Measurements from ENCODE around the gene PRKCE.

PRKCE gene

DNA sequence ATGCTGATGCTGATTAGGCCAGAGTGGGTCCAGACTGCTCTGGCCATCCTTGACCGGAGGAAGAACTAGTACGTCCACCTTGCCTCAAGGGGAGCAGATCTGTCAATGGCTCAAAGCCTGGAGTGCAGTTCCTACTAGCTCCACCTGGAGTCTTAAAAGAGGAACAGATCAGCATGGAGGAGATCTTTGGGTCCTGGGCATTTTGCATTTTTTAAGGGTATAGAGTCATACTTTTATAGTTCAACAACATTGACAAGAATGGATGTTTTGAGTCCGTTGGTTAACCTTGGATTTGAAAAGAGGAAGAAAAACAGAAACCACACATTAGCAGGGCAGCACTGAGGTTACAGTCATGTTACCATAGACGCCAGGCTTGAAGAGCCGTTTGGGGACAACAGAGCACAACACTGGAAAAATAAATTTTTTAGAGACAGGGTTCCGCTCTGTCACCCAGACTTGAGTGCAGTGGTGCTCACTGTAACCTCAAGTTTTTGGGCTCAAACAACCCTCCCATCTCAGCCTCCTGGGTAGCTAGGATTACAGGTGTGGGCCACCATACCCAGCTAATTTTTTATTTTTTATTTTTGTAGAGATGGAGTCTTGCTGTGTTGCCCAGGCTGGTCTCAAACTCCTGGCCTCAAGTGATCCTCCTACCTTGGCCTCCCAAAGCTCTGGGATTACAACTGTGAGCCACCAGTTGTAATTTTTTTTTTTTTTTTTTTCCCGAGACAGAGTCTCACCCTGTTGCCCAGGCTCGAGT lies 78.5 kb downstream of the PRKCE start:
- no peak for DNase-seq

DNA sequence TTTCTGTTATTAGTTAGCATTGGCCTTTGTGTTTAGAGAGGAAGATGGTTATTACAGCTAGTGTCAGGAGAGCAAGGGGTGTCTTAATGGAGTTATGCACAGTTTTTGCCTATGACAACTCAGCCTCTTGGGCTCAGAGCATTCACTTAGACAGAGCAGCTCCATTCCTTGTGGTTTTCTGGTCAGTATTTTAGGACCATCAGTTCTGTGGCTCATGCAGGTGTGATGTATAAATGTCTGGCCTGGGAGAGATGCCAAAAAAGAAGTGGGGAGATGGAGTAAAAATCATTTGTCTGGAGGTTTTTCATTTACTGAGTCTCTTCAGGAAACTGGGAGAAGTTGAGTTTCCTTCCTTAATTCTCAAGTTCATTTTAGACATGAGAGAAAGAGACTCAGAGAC lies 79.7 kb downstream of the PRKCE start:
- no peak for DNase-seq

DNA sequence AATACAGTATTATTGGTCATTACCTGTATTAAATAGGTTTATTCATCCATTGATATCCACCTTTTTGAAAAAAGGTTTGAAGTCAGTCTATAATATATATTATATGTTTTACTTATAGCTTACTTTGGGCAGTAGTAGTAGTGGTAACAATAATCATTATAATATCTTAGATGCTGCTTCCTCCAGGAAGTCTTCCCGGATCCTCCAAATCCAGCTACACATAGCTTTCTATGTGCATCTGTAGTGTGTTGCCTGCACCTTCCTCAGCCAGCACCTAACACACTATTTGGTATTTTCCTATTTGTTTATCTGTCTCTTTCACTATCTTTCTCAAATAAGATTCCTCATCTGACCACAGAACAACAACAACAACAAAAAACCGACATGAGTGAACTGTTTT lies 81.0 kb downstream of the PRKCE start:
- DNase-seq = no peak

DNA sequence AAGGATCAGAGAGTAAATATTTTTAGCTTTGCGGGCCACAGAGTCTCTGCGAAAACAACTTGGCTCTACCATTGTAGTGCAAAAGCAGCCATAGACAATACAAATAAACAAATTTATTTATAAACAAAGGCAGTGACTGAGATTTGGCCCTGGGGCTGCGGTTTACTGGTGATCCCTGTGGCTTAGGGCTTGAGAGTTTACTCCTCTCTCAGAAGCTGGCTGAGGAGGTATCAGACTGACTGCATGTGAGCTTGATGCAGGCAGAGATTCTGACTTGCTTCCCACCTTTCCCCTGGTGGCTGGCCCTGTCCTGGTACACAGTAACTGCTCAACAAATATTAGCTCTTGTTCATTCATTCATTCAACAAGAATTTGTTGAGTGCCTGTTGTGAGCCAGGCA lies 81.5 kb downstream of the PRKCE start:
- DNase-seq = no peak

DNA sequence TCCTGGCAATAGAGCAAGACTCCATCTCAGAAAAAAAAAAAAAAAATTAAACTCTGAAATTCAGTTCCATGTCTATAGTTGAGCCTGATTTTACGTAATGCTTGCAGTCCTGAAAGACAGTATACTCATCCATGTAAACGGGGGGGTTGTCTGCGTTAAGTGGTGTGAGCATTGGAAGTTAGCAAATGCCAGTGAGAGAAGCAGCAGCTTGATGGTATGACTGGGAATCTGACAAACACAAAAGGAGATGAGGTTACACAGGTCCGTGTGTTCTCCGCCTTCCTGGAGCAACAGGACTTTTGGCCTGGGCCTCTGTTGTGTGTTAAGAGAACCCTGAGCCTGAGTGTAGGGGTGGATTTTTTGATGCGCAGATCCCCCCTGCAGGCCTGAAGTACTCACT lies 82.9 kb downstream of the PRKCE start:
- DNase-seq = no peak

DNA sequence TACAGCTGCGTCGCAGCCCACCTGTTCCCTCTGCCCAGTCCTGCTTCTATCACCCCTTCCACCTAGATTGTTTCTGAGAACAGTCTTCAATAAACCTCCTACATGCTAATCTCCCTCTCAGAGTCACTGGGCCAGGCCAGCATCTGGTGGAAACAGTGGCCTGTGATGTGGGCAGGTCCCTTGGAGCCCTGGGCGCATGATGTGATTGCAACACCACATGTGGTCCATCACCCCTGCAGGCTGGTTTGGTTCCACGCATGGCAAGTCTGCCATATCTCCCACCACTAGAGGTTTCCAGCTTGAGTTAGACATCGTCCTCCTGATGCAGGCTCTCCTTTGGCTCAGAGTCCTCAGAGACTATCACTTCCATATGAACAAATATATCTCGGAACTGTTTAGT lies 83.5 kb downstream of the PRKCE start:
- no peak for DNase-seq

DNA sequence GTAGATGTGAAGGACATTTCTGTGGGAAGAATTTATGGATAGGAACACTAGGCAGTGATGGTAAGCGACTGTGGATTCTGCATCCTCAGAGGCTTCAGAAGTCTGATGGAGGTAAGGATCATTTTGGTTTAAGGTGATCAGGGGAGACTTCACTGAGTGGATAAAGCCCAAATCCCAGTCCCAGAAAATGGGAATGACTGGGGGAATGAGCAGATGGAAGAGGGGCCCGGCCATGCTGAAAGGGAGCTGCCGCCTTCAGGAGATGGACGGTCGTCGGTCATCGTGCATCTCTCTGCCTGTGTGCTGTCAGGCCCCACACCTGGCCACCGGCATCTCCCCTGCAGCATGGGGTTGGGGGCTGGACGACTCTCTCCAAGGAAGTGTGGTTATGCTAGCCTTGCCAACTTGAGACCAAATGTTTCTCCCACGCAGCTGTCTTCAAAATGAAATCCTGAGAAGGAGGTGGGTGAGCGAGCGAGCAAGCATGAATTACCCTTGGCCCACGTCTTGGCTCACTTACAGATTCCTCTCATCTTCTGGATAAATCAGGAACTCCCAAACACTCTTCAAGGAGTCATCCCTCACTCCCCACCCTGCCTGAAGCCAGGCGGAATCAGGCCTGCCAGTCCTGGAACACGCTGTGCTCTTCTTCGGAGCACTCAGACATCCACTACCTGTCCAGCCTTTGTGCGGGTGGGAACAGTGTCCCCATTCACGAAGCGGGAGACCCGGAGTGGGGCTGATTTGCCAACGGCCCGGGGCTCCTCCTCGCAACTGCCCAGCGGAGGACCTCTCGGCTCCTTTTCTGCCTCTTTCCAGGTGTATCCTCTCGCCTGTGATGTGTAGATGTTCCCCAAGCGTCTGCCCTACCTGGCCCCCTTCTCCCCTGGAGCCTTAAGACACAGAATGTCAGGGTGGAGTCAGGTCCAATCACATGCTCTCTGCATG lies 85.6 kb downstream of the PRKCE start:
- DNase-seq = no peak

DNA sequence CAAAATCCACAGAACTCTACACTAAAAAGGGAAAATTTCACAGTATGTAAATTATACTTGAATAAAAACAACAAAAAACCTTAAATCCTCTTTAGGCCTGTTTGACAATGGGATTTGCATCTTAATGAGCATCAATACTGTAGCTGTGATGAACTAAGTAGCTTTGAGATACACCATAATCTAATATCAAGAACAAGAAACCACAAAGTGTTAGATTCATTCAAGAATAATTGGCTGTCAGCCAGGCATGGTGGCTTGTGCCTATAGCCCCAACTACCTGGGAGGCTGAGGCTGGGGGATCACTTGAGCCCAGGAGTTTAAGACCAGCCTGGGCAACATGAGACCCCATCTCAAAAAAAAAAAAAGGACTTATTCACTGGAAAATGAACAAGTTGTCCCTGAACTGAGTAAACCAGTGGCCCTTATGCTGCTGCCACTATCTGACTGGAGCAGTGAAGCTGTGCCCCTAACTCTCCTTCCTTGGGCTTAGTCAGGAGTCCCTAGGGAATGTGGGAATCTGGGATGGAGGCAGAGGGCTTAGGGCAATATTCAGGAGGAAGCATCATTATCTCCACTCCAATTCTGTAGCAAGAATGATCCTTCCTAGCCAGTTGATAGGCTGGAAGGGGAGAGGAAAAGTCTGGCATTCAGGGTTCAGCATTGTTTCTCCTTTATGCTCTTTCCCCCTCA lies 88.5 kb downstream of the PRKCE start:
- DNase-seq = no peak

DNA sequence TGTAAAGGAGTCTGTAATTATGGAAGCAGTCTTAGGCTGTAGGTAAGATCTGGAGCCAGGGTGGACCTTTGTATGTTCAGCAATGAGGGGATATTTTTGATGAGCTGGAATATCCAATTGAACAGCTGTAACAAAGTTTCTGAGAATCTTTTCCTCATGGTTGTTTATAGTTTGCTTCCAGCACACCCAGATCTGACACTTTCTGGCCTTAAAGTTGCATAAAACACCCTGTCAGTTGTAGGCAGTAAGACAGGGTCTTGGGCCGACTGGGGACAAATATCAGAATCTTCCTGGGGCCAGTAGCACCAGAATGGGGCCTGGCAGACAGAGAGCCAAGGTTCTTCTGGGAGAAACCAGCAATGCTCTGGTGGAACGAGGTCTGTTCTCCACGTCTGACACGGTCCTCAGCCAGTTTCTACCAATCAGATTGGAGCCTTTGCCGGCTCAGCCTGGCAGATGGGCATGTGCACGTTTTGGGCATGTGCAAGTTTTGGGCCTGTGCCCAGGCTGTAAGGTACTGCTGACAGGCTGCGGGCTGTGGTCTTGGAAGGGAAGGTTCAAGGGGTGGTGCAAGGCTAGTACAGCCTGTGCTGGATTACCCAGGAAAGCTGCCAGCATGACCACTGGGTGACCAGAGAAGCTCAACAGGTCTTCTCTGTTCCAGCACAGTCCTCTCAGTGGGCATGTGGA lies 89.8 kb downstream of the PRKCE start:
- DNase-seq = no peak

DNA sequence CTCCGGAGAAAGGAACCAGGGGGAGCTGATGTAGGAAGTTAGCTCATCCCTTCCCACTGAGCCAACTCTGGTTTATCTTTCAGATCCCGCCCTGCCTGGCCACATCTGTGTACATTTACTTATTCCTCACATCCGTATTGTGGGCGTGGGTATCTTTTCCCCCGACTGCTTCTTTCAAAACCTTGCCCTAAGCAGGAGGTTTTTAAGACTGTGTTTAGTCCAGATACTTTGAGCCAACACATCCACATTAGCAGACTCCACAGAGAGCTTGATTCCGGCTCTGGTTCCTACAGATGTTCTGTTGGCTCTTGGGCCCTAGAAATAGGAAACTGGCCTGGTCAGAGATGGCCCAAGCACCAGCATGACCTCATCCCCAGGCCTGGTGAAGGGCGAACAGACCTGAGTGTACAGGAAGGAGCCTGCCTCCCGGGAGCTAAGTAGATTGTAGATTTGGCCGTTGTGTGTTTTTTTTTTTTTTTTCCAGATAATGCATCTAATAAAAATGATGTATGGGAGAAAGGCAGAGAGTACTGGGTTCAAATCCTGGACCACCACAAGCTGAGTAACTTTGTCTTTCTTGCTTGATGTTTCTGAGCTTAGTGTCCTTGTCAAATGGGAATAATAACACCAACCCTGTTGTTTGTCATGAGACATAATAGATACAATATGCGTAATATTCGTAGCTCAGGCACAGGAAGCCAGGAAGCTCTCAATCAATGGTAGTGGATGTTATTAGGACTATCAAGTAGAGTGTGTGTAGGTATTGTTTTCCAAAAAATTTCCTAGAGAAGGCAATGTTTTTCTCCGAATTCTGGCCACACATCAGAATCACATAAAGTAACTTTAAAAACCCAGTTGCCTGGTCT lies 92.3 kb downstream of the PRKCE start:
- DNase-seq = no peak

DNA sequence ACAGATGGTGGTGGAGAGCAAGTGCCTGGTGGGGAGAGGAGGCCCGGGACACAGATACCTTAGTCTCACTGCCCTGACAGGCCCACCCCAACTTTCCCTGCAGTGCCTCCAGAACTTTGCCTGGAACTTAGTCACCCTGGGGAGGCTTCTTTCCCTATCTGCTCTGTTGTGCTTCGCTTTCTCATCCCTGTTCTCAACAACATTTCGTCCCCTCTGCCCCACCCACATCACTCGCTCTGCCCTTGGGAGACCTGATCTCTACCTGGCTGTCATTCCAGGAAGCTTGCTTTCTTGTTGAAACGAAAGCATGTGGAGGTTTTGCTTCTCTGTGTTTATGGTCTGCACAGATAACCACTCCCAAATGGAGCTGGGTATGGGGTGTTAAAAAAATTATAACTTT lies 93.8 kb downstream of the PRKCE start:
- no peak for DNase-seq

DNA sequence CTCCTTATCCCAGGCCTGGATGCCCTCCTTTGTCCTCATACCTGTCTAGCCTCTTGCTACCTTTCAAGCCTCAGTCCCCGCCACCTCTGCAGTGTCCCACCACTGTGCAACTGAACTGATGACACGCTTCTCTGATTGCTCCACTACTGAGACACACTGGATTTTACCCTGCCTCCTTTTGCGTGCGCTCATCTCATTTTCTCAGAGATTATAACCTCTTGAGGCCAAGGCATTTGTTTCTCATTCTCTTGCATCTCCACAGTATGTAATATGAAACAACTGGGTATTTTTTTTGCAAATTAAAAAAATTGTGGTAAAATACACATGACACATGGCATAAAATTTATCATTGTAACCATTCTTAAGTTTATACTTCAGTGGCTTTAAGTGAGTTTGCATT lies 95.4 kb downstream of the PRKCE start:
- DNase-seq = no peak

DNA sequence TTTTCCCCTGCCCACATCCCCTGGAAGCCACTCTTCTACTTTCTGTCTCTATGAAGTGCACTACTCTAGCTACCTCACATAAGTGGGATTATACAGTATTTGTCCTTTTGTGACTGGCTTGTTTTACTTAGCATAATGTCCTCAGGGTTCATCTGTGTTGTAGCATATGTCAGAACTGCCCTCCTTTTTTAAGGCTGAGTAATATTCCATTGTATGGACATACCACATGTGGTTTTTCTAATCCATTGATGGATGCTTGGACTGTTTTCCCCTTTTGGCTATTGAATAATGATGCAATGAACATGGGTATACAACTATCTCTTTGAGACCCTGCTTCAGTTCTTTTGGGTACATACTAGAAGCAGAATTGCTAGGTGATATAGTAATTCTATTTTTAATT lies 95.9 kb downstream of the PRKCE start:
- DNase-seq = no peak

DNA sequence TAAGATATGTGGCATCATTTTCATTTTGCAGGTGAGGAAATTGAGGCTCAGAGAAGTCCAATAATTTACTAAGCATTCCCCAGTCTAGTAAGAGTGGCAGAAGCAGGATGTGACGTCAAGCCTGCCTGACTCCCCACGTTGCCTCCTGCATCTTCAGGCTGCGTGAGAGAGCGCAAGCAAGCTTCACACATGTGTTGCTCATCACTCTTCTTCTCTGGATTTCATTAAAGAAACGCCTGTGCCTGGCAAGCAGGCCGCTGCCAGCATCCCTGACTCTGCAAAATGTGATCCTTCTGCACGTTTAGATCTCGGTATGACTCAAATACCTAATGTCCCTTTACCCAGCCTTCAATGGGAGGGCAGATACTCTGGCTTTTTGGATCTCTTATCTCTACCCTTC lies 96.8 kb downstream of the PRKCE start:
- DNase-seq = no peak

DNA sequence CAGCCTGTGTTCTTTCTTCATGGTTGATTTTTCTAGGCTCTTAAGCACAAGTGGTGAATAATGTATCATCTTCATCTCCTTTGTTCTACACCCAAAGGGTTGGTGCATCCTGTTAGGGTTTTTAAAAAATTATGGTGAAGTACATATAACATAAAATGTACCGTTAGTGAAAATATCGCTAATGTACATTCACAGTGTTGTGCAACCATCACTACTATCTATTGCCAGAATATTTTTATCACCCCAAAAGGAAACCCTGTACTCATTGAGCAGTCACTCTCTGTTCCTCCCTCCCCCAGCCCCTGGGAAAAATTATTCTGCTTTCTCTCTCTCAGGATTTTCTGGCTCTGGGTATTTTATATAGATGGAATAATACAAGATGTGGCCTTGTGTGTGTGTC lies 98.5 kb downstream of the PRKCE start:
- no peak for DNase-seq

DNA sequence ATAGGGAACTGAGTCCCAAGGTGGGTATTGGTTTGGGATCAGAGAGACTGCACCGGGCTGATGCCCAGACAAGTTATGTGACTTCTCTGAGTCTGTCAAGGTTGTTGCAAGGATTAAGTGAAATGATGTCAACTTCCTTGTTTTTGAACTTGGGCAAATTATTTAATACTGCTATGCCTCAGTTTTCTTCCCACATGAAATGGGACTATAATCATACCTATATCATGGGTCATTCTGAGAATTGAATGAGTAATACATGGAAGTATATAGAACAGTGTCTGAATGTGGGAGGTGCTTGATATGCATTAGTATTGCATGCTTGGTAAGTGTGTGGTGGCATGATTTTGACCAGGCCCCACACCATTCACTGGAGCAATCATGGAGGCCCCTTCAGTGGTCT lies 99.0 kb downstream of the PRKCE start:
- no peak for DNase-seq

DNA sequence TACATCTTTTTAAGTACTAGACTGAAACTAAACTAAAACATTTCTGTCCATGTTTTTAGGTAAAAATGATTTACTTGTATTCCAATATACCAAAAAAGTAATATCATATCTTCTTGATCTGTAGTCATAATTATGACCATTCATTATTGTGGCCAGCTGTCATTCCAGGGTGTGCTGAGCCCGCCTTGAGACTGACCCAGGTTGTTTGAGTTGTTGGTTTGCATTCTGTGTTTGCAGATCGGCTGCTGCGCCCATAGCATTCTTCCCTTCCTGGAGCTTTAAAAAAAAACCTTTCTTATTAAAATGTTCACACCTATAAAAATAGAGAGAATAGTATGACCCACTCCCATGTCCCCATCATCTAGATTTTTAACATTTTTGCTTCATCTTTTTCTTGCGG lies 101.9 kb downstream of the PRKCE start:
- no peak for DNase-seq

DNA sequence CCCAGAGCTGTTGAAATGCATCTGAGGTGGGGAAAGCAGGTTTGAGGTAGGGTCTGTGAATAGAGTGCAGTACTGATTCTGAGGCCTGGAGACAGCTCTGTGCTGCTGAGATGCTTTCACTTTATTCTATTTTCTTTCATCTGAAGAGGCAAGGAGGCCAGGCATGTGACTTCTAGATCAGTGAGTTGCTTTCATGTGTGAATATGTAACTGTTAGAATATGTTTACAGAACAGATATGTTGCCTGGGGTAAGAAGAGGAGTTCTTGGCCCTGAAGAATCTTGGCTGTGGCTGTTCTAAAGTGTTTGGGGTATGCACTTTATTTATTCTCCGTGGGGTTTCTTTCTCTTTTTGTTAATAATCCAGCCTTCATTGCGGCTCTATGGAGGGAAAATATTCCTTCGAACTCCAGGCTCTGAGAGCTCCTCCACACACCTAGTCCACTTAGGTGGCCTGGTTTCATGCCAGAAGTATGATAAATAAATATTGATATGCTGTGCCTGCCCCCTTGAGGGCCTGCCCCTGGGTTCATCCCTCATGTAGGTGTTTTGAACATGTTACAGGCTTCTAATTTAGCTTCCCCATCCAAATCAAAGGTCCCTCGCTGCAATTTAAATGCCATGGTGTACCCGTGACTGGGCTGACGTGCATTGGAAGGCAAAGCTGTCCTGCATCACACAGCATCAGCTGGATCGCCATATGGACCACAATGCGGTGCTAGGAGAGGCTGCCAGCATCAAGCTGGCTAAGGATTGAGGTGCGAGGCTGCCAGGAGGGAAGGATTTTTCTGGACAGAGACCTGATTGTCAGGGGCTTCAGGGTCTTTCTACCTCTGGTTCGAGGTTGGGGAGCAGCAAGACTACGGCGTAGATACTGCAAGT lies 102.9 kb downstream of the PRKCE start:
- no peak for DNase-seq

DNA sequence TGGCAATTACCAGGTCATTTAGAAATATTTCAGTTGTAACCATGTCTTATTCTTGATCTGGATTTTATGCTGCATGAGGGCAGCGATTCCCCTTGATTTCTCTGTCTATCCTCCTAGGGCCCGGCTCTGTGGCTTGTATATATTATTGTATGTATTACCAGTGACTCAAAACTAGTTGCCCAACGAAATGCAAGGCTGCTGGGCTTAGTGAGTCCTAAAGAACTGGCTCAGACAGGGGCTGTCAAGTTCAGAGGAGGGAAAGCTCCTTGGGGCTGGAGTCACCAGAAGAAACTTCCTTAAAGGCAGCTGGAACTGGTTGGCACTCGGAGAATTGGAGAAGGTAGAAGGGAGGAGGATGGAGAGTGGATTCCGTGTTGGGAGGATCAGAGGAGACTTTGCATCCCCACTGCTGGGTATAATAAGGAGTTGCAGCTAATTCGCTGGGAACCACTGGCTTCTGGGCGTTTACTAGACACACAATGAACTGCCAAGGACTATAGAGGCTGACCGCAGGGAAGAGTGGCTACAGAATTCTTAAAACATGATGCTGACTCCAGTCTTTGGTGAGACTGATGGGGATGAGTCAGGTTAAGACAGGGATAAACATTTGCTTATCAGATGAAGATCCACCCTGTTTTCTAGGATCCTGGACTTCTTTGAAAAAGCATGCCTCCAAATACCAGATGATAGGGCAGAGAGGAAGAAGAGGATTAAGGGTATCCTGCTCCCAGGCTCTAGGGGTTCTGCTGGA lies 104.3 kb downstream of the PRKCE start:
- no peak for DNase-seq

DNA sequence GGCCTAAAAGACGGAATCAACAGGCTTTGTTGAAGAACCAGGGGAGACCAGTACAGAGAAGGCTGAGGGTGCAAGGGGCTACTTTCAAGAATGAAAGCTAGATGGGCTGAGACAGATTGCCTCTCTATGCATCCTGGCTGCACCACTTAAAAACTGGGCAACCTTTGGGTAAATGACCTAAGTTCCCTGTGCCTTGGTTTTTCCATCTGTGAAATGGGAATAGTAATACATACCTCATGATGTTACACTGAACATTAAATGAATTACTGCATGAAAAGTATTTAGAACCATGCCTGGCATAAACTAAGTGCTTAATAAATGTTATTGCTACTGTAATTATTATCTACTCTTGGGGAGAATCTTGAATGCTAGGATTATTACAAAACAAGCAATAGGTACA lies 106.5 kb downstream of the PRKCE start:
- DNase-seq = no peak
